NOMO-1 treated with dmso at 0.1 percent for 144 hours (cell line): Measurements from ENCODE around the gene SGSM1.
"Not testable (repeated sequence)": the region's sequence is repeated elsewhere in the genome, so short reads cannot be mapped to it uniquely, and the experiment has no call there.

Experiments used
- DNase-seq: peaks from one replicate; lab custom pipeline; 2025; ENCODE audit not compliant: unreplicated experiment; lab: John Stamatoyannopoulos, UW

Gene SGSM1

GRCh38 chr22:24837517-24837916, 31.5 kb downstream of the SGSM1 start:
- DNase-seq: not testable (repeated sequence)

- DNase-seq: no peak
Observed at GRCh38 chr22:24841261-24841660, 35.2 kb downstream of the SGSM1 start.

DNA sequence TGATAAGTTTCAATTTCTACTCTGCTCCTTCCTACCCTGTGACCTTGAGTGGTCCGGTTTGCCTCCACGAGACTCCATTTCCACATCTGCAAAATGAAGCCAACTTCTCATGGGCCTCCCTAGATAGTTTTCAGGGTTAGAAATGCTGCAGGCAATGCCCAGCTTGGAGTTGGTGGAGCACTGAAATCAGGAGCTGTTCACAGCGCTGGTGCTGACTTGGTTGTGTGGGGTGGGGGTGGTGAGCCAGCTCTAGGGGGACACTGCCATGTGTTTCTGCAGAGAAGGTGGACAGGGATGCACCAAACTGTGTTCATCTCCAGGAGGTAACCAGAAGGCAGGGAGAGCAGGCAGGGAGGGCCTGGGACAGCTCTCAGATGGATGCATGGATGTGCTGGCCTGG, 37.0 kb downstream of the SGSM1 start:
- DNase-seq: no peak

- DNase-seq: no peak
Observed at GRCh38 chr22:24845041-24845898, 39.3 kb downstream of the SGSM1 start.

DNA sequence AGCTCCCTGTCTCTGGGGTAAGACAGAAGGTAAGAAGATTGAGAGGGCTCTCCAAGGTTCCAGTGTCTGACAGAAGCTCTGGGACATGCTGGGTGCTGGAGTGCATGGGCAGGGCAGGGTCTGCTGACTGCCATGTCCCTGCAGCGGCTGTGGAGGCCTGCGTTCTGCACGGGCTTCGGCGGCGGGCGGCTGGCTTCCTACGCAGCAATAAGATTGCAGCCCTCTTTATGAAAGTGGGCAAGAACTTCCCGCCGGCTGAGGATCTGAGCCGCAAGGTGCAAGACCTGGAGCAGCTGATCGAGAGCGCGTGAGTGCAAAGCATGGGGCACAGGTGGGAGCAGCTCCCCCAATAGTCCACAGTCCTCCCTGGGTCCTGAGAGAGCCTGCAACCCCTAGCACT, 41.5 kb downstream of the SGSM1 start:
- no peak for DNase-seq

- no peak for DNase-seq
Observed at GRCh38 chr22:24848559-24849168, 42.7 kb downstream of the SGSM1 start.

- no peak for DNase-seq
Observed at GRCh38 chr22:24855794-24856193, 49.8 kb downstream of the SGSM1 start.

DNA sequence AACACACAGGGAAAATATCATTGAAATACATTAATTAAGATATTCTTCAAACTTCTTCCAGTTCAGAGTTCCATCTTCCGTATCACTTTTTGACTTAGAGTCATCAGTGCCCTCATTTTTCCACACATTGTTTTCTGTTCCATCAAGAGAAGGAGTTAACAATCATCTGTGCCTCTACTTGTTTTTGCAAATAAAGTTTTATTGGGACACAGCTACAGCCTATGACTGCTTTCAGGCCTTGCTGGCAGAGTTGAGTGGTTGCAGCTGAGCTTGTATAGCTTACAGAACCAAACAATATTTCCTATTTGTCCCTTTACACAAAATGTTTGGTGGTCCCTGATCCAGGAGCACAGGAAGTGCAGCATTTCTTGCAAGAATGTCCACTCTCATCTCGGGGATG, 51.6 kb downstream of the SGSM1 start:
- no peak for DNase-seq

DNA sequence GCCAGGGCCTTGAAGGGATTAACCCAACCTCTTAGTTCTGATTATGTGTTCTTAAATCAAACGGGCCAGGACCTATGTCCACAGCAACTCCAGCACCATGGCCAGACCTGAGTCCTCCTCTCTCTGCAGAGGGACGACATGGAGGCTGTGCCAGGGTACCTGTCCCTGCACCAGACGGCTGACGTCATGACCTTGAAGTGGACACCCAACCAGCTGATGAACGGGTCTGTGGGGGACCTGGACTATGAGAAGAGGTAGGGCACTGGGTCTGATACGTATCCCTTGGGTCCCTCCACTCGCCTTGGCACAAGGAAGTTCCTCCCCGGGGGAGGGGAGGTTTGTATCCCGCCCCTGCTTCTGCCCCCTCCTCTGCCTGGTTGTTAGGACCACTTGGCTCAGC, 53.6 kb downstream of the SGSM1 start:
- no peak for DNase-seq

- DNase-seq: no peak
Observed at GRCh38 chr22:24865508-24865907, 59.5 kb downstream of the SGSM1 start.

- DNase-seq: no peak
Observed at GRCh38 chr22:24867323-24868022, 61.5 kb downstream of the SGSM1 start.

DNA sequence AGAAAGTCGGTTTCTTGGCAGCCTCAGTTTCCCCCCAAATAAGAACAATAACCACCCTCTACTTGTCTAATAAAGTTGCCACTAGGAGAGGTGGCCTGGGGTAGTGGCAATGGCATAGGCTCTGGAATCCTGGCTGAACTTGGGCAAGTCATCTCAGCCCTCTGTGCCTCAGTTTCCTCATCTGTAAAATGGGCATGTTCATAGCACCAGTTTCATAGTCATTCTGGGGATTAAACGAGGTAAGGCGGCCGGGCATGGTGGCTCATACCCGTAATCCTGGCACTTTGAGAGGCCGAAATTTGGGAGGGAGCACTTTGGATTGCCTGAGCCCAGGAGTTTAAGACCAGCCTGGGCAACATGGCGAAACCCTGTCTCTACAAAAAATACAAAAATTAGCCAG, 63.0 kb downstream of the SGSM1 start:
- DNase-seq: no peak

DNA sequence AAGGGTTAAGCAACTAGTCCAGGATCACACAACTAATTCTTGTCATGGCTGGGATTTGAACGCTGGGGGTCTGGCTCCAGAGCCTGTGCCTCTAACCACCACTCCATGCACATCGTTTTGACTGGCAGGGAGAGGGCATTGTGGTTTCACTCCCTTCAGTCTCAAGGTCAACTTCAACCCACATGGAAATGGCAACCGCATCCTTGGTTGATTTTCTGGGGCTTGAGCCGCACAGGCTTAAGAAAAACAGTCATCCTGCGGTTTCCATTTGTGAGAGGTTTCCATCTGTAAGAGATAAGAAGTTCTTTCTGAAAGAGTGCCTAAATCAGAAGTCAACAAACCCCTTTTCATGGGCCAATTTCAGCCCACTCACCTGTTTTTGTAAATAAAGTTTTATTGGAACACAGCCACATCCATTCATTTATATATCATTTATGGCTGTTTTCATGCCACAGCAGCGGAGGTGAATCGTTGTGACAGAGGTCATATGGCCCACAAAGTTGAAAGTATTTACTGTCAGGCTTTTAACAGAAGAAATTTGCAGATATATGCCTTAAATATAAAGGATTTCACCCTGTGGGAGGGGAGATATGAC, 65.7 kb downstream of the SGSM1 start:
- no peak for DNase-seq

- DNase-seq: no peak
Observed at GRCh38 chr22:24873226-24873625, 67.2 kb downstream of the SGSM1 start.

DNA sequence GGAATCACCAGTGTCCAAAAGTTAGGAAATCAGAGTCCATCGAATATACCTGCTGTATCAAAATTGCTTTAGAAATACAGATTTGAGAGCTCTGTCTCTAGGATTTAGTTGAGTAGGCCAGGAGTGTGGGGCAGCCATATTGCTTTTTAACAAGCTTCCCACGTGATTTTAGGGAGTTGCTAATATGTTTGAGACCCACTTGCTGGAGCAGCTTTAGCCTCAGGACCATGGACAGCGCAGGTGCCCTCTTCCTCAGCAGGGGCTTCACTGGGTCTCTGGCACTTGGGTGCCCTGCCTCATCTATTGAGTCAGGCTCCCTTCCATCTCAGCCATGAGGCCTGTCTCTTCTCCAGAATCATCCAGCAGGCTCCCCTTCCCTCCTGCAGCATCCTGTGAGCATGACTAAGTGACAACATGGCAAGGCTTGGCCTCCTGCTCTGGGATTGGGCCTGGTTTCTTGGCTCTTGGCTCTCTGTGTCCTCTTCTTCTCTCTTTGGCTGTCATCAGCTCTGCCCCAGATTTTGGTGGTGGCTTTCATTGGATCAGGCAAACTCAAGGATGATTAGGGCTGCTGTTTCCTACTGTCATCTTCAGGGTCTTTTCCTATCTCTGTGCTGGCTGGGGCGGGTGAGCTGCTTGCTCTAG, 70.0 kb downstream of the SGSM1 start:
- no peak for DNase-seq

DNA sequence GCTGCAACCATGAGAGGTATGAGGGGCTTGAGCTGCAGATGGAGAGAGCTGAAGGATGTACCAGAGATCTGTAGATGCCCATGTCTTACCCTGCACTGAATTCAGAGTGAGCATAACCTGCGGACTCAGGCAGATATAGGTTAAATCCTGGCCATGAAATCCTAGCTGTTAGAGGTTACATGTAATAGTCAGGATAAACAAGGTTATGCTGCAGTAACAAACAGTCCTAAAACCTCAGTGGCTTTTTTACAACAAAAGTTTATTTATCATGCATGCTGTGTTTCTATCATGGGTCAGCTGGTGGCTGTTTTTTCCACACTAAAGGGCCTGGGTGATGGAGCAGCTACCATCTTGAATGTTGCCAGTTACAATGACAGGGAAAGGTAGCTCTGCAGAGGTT, 70.7 kb downstream of the SGSM1 start:
- no peak for DNase-seq

DNA sequence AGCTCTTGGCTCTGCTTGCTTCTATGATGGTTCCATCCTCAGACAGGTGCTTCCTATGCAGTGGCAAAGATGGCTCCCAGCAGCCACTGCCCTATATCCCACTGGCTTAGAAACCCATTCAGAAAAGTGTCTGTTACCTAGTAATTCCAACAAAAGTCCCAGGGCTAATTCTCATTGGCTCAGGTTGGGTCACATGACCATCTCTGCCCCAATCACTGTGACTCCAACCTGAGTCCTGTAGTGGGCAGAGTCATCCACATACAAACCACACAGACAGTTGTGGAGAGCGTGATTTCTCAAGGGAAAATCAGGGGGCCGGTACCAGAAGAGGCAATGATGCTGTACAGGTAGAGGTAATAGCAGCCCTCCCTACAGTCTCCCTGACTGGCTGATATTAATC, 73.0 kb downstream of the SGSM1 start:
- no peak for DNase-seq

GRCh38 chr22:24883432-24883831, 77.4 kb downstream of the SGSM1 start:
- DNase-seq: peak; percentile 23

DNA sequence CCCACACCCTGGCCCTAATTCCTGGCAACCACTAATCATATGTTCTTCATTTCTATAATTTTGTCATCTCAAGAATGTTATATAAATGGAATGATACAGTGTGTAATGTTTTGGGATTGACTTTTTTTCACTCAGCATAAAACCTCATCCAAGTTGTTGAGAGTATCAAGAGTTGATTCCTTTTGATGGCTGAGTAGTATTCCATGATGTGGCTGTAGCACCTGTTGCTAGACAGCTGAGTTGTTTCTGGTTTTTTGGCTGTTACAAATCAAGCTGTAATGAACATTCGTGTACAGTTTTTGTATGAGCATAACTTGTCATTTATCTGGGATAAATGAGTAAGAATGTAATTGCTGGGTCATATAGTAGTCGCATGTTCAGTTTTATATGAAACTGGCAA, 81.2 kb downstream of the SGSM1 start:
- DNase-seq: no peak

GRCh38 chr22:24893341-24894070, 87.5 kb downstream of the SGSM1 start:
- no peak for DNase-seq
